Measurements from ENCODE around the gene SGSM1.
"Not testable (repeated sequence)": the region's sequence is repeated elsewhere in the genome, so short reads cannot be mapped to it uniquely, and the experiment has no call there.

Gene SGSM1

DNA sequence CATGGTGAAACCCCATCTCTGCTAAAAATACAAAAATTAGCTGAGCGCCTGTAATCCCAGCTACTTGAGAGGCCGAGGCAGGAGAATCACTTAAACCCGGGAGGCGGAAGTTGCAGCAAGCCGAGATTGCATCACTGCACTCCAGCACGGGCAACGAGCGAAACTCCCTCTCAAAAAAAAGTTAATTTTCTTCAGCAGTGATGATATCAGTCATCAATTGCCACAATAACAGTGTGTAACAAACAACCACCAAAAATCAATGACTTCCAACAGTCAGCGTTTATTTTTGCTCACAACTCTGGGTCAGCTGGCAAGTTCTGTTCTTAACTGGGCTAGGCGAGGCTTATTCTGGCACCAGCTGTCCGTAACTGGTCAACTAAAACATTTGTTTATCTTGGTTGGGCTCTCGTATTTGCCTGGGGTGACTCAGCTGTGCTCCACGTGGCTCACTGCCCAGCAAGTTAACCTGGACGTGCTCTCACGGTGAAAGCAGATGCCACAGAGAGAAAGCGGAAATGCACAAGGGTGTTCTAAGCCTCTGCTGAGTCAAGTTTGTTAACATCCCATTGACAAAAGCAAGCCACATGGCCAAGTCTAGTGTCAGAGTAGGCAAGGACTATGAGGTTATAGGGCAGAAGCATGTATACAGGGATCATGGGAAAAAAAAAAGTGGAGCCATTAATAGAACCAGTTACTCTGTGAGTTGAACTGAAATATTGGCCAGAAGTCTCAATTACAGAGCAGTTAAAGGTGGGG, 88.4 kb downstream of the SGSM1 start:
- DNase-seq (ENCODE audit: low read depth in 2 of 2, low spot score in 1 of 2): no peak

DNA sequence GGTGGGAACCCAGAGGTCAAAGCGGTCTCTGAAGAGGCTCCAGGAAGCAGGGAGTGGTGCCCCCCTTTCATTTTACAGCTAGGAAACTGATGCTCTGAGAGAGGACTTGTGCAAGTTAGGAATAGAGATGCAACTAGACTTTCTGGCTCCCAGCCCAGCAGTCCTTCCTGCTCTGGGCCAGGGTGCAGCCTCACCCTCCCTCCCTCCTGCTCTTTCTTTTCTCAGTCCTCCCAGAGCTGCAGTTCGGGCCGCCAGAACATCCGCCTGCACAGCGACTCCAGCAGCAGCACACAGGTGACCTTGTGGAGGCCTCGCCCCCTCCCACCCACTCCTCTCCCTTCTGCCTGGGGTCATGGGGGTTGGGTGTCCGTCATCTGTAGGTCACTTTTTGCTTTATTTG, 89.0 kb downstream of the SGSM1 start:
- no peak for DNase-seq (ENCODE audit: low read depth in 2 of 2, low spot score in 1 of 2)

DNA sequence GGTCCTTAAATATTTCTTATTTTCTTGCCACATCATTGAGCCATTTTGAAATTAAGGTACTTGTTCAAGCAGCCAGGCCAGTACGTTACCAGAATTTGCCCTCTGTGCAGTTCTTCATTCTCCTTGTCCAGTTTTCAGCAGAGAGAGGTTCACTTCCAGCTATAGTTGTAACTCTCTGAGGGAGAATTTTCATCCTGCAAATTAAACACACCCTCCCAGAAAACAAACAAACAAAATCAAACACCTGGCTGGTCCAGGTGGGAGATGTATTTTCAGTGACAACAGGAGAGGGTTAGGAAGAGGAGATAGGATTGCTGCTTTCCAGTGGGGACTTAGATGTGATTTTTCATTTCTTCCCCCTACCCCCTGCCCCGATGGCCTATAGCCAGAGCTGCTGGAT, 95.4 kb downstream of the SGSM1 start:
- DNase-seq (ENCODE audit: low read depth in 2 of 2, low spot score in 1 of 2): no peak

DNA sequence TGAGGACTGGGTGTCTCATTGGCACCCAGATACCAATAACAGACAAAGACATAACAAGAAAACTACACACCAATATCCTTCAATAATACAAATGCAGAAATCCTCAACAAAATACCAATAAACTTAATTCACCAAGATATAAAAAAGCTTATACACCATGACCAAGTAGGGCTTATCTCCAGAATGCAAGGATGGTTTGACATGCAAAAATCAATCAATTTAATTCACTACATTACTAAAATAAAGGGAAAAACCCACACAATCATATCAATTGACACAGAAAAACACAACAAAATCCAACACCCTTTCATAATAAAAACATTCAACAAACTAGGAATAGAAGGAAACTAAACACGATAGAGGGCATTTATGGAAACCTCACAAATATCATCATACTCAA, 99.9 kb downstream of the SGSM1 start:
- no peak for DNase-seq (ENCODE audit: low read depth in 2 of 2, low spot score in 1 of 2)

DNA sequence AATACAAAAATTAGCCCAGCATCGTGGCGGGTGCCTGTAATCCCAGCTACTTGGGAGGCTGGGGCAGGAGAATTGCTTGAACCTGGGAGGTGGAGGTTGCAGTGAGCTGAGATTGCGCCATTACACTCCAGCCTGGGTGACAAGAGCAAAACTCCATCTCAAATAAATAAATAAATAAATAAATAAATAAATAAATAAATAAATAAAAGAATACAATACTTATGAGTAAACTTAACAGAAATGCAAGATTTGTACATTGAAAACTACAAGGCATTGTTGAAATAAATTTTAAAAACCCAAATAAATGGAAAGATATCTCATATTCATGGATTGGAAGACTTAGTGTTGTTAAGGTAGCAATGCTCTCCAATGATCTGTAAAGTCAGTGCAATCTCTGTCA, 101.1 kb downstream of the SGSM1 start:
- DNase-seq (ENCODE audit: low read depth in 2 of 2, low spot score in 1 of 2): not testable (repeated sequence)

DNA sequence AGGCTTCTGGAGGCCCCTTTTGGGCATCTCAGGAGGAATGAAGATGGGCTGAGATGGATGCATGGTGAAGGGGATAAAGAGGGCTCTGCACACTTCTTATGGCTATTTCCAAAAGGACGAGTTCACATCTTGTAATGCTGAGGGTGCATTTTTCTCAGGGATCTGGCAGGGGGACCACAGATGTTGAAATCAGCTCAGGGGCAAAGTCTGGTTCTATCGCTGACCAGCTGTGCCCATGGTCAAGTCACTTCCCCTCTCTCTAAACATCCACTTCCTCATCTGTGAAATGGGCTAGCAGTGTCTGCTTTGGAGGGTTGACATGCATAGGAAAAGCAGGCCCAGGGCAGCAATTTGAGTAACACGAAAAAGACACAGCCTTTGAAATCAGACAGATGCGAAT, 114.0 kb downstream of the SGSM1 start:
- no peak for DNase-seq (ENCODE audit: low read depth in 2 of 2, low spot score in 1 of 2)

DNA sequence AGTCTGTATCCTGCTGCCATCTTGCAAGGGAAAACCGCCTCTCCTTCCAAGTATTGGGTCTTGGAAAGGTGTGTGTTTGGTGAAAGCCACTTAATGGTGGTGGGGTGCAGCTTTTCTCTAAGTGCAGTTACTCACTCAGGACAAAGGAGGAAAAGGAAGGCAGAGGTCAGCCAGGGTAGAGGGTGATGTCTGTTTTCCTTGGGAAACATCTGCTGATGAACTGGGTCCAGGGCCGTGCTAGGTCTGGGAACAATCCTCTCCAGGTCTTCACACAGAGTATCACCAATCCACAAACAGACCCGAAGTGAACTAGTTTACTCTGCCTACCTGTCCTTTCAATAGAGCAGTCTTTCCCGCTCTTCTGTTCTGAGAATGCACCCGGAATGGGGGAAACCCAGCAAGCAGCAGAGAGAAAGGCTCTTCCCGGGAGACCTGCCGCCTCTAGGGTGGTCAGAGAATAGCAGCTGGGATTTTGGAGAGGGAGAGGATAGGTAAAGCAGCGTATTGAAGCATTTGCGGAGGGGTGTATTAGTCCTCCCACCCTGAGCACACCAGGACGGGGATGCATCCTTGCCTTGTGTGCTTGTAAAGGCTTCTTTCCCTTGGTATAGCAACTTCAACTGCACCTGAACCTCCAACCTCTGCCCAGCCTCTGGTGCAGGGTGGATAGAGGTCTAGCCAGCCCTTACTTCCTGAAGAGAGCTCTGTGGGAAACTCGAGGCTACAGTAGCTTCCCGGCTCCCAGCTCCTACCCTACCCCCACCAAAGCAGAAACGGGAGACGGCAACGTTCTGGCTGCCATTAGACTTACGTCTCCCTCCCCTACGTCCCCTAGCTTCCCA, 119.8 kb downstream of the SGSM1 start:
- no peak for DNase-seq (ENCODE audit: low read depth in 2 of 2, low spot score in 1 of 2)

DNA sequence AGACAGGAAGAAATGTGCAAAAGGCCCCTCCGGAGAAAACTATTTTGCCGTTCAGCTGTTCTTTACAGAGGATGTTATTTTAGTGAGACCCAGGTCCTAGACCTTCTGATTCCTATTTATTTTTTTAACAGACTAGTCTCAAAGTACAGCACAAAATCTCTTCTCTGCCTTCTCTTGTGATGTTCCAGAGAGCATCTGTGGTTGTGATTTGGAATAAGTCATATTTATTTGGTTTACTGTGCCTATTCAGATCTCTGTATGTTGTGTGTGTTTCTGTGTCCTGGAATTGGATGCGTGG, 120.4 kb downstream of the SGSM1 start:
- DNase-seq (ENCODE audit: low read depth in 2 of 2, low spot score in 1 of 2): no peak

DNA sequence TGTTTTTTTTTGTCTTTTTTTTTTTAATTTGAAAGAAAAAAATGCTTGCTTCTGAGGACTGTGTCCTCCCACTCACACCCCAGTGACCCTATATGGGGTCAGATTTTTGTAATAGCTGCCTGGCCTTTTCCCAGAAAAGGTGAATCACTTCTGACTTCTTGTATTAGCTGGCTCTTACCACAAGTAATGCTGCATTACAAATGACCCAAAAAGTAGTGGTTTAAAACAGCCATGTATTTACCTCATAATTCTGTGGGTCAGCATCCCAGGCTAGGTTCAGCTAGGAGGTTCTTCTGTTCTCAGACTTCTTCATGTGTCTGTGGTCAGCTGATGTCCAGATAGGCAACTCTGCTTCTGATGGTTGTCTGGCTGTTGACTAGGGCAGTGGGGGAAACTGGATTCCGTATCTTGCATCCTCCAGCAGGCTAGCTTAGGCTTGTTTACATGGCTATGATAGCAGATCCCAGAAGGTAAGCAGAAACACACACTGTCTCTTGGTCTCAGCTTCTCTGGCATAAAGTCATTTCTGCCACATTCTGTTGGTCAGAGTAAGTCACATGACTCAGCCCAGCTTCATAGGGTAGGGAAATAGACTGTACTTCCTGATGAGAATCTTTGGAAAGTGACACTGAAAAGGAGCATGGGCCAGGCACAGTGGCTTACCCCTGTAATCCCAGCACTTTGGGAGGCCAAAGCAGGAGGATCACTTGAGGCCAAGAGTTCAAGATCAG, 121.0 kb downstream of the SGSM1 start:
- DNase-seq (ENCODE audit: low read depth in 2 of 2, low spot score in 1 of 2): no peak

DNA sequence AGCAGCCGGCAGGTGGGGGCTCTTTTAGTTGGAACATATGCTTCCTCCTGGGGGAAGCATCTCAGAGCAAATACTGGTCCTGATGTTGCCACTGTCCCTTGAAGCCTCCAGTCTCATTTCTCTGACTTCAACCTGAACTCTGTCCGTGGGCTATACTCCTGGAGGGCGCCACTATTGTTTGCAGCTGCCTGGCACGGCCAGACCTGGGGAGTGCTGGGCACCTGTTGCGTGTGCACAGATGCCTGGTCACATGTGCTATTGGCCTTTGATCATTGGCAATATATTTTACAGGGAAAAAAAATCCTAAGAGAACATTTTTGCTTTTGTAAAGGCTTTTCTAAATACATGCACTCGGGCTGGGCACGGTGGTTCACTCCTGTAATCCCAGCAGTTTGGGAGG, 122.3 kb downstream of the SGSM1 start:
- DNase-seq (ENCODE audit: low read depth in 2 of 2, low spot score in 1 of 2): no peak

DNA sequence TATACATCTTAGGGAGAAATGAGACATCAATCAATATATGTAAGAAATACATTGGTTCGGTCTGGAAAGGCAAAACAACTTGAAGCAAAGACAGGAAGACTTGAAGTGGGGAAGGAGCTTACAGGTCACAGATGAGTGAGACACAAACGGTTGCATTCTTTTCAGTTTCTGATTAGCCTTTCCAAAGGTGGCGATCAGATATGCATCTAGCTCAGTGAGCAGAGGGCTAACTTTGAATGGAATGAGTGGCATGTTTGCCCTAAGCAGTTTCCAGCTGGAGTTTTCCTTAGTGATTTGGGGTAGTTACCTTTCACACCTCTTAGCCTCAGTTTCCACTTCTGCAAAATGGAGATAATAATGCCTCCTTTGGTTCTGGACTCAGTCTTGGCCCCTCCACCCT, 124.7 kb downstream of the SGSM1 start:
- DNase-seq (ENCODE audit: low read depth in 2 of 2, low spot score in 1 of 2): no peak

DNA sequence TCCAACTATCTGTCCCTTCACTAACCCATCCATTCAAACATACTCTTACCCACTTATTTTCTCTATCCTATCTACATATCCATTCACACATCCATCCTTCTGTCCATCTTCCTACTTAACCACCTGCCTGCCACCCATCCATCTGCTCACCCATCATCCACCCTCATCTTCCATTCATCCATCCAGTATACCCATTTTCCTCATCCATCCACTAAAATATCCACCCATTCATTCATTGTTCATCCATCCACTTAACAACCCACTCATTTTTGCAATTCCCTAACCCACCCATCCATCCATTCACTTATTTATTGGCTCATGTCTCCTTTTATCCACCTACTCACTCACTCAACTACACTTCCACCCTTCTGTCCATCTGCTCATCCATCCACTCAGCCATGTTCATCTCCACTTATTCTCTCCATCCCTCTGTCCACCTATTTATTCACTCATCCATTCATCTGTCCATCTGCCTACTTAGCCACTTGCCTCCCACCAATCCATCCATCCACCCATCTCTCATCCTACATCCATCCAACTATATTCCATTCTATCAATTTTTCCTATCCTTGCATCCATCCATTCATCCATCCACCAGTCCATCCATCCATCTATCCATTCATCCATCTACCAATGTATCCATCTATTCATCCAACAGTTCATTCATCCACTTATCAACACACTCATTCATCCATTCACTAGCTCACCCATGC, 129.9 kb downstream of the SGSM1 start:
- no peak for DNase-seq (ENCODE audit: low read depth in 2 of 2, low spot score in 1 of 2)

DNA sequence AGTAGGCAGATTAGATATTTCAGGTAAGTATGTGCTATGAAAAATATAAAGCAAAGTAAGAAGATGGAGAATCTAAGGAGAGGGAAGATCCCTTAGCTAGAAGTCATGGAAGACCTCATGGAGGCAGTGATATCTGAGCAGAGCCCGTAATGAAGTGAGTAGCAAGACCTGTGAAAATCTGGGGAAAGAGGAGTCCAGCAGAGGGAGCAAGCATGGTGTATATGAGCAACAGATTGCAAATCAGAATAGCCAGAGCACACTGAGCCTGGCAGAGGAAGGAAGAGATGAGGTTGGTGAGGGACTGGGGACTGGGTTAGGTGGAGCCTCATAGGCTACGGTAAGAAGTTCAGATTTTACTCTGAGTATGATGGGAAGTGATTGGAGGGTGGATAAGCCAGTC, 131.1 kb downstream of the SGSM1 start:
- no peak for DNase-seq (ENCODE audit: low read depth in 2 of 2, low spot score in 1 of 2)

DNA sequence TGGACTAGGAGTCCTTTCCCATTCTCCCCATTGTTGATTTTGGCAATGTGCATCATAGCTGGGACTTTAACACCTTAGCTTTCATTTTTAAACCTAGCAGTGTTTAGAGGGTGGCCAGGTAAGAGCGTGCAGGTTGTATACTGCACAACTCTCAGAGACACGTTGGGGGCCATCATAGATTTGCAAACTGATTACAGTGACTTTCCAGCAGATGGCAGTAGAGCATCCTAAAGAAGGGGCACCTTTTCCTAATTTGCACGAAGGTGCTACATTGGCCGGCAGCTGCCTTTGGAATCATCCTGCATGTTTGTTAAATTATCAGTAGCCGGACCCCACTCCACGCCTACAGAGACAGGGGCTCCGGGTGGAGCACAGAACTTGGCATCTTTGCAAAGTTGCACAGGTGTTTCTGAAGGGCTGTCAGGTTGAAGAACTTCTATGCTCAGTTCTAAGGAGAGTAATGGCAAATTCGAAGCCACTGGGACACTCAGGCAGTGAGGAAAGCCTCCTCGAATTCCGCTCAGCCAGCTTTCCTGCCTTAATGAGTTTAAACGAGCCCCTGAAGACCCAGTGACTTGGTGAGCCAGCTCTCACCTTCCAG, 132.8 kb downstream of the SGSM1 start:
- DNase-seq (ENCODE audit: low read depth in 2 of 2, low spot score in 1 of 2): no peak

DNA sequence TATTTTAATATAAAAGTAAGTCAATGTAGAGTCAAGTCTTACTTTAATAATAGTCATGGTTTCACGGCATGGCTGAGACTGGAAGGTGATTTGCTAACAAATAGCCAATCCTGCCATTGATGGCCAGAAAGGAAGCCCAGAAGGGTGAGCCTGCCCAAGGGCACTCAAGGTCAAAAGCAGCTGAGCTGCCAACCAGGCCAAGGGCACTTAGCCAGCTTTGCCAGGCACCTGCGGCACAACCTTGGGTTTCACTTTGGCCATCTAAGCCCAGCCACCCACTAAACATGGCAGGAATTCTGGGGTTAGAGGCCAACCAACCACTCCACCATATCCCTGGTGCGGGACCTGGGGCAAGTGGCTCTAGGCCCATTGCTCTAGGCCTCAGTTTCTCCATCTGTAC, 136.3 kb downstream of the SGSM1 start:
- no peak for DNase-seq (ENCODE audit: low read depth in 2 of 2, low spot score in 1 of 2)

DNA sequence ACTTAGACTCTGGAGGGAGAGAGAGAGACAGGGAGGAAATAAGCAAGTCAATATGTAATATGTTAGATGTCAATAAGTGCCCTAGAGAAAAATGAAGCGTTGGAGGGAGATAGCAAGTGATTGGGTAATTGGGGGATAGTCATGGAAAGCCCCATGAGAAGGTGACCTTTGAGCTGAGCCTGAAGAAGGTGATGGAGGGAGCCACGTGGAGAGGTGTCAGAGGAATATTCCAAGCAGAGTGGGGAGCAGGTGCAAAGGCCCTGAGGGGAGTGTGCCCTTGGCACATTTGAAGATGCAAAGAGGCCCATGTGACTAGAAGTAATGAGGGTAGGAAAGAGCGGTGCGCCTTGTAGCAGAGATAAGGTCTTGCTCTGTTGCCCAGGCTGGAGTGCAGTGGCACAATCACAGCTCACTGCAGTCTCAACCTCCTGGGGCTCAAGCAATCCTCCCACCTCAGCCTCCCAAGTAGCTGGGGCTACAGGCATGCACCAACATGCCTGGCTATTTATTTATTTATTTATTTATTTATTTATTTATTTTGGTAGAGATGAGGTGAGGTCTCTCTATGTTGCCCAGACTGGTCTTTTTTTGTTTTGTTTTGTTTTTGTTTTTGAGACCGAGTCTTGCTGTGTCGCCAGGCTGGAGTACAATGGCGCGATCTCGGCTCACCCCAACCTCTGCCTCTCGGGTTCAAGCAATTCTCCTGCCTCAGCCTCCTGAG, 138.4 kb downstream of the SGSM1 start:
- no peak for DNase-seq (ENCODE audit: low read depth in 2 of 2, low spot score in 1 of 2)

DNA sequence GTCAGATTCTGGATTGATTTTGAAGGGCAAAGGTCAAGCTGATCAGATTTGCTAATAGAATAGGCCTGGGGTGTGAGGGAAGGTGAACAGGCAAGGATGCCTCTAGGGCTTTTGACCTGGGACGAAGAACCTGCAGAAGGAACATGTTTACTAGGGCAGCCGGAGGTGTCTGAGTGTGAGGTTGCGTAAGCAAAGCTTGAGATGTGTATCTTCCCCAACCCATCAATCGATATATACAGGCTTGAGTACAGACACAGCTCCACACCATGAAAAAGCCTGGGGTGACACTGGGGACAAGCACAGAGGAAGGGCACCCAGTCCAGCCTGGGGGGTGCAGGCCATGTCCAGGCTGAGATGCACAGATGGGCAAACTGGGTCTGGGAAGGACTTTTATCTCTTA, 139.4 kb downstream of the SGSM1 start:
- DNase-seq (ENCODE audit: low read depth in 2 of 2, low spot score in 1 of 2): no peak

DNA sequence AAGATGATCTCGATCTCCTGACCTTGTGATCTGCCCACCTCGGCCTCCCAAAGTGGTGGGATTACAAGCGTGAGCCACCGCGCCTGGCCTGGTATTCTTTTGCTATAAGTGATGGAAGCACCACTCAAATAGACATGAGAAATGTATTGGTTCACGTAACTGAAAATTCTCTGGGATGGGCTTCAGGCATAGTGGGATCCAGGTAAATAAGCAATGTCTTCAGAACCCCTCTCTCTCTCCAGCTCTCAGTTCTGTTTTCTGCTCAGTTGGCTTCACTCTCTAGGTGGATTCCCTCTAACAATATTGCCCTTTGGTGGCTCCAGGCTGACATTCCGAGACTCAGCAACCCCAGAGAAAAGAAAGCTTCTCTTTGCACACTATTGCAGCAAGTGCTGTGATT, 141.4 kb downstream of the SGSM1 start:
- DNase-seq (ENCODE audit: low read depth in 2 of 2, low spot score in 1 of 2): no peak

DNA sequence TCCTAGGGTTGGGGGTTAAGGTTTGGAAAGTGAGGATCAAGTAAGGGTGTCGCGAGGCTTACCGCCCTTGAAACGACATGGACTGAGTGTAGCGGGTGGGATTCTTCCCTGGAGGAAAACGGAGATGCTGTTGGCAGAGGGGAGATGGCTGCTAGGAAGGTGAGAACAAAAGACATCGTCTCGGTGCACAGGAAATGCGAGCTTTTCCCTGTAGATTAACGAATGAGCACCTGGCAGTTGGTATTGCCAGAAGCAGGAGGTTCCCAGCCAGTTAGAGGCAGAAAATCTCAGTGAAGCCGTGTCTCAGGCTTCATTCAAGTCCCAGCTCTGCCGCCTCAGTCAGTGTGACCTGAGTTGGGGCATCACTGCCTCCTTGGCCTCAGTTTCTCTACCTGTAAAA, 141.9 kb downstream of the SGSM1 start:
- no peak for DNase-seq (ENCODE audit: low read depth in 2 of 2, low spot score in 1 of 2)

DNA sequence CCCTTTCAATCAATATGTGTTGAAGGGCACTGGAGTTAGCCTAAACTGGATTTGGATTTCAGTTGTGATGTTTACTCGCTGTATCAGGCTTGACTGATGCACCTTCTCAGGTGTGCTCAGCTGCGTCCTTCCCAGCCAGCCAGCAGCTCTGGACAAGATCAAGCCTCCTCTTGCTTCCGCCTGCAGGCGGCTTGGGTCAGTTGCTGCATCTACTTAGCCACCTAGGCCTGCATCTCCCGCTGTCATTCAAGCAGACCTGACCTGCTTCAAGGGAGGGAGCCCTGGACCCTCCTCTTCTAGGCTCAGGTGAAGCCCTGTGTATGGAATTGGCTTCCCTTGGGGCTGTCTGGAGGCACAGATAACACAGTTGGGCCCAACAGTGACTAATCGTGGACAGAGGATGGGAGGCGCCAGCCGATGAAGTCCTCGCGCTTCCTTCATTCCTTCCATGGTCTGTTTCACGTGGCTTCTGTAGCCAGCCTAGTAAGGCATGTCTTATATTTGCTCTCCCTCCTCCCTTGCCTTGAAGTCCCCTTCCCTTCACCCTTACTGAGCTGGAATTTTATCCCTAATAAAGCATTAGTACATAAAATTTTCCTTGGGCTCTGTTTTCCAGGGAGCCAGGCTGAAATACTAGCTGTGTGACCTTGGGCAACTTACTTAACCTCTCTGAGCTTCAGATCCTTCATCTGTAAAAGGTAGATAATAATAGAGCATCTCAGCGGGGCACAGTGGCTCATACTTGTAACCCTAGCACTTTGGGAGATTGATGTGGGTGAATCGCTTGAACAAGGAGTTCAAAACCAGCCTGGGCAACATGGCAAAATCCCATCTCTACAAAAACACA, 142.6 kb downstream of the SGSM1 start:
- DNase-seq (ENCODE audit: low read depth in 2 of 2, low spot score in 1 of 2): no peak
